Muscle of back (tissue), 11 donors: ENCODE measurements around the gene NTNG2. TPM values are rescaled to one million over a fixed set of nuclear protein-coding genes. Genes with fewer than 3 reads are reported as not detected.

Source experiments
- DNase-seq, 3 donors: peaks; one replicate each; pipeline versions ENCODE4 v3.0.0 to v3.0.0-alpha.2; 2013
- polyA plus RNA-seq, 10 donors: library from polyadenylated mRNA; unstranded; fragments of 120-200 nt; gene quantifications; one replicate each; pipeline ENCODE4 v1.2.1, GENCODE V29; 2013; ENCODE audit not compliant: insufficient read length in 10 of 10

NTNG2 gene
- polyA plus RNA-seq, 10 donors = 0.14 to 1.7 (median 0.43) TPM

- no peak for DNase-seq
These were observed 73.3 kb downstream of the NTNG2 start for GRCh38 chr9:132235125-132235524.

- peak; percentile 50 to 84 (median 81) for DNase-seq
These were observed 74.2 kb downstream of the NTNG2 start for GRCh38 chr9:132235894-132236661.

GRCh38 chr9:132236662-132237311 lies 74.9 kb downstream of the NTNG2 start:
- no peak for DNase-seq

GRCh38 chr9:132237481-132237880 lies 75.6 kb downstream of the NTNG2 start:
- no peak for DNase-seq

- no peak for DNase-seq
These were observed 76.4 kb downstream of the NTNG2 start for GRCh38 chr9:132238026-132238972.

GRCh38 chr9:132238992-132239391 lies 77.1 kb downstream of the NTNG2 start:
- no peak for DNase-seq

- DNase-seq = no peak
These were observed 77.7 kb downstream of the NTNG2 start for GRCh38 chr9:132239518-132239917.

GRCh38 chr9:132239999-132240840 lies 78.4 kb downstream of the NTNG2 start:
- DNase-seq = no peak

GRCh38 chr9:132240841-132241482 lies 79.1 kb downstream of the NTNG2 start:
- DNase-seq = peak; percentile 71 to 90 (median 84)

- no peak for DNase-seq
These were observed 79.6 kb downstream of the NTNG2 start for GRCh38 chr9:132241483-132241839.

- DNase-seq = peak in 2 of 3 donors; percentile 35 to 55
These were observed 80.2 kb downstream of the NTNG2 start for GRCh38 chr9:132241840-132242620.

- peak in 2 of 3 donors; percentile 18 to 52 for DNase-seq
These were observed 80.8 kb downstream of the NTNG2 start for GRCh38 chr9:132242621-132243155.

GRCh38 chr9:132243156-132244074 lies 81.6 kb downstream of the NTNG2 start:
- no peak for DNase-seq

- DNase-seq = no peak
These were observed 83.0 kb downstream of the NTNG2 start for GRCh38 chr9:132244582-132245455.

GRCh38 chr9:132245465-132245864 lies 83.6 kb downstream of the NTNG2 start:
- DNase-seq = no peak

- DNase-seq = no peak
These were observed 86.1 kb downstream of the NTNG2 start for GRCh38 chr9:132247942-132248341.

- DNase-seq = no peak
These were observed 87.3 kb downstream of the NTNG2 start for GRCh38 chr9:132249123-132249522.
